Mesenteric fat pad (tissue), 1 donor: ENCODE results near the gene TSFM. TPM values are rescaled to one million over a fixed set of nuclear protein-coding genes. Genes with fewer than 3 reads are reported as not detected.
A peak's percentile ranks its signal among the peaks of the same experiment; 100 is the strongest.

Source experiments
- DNase-seq: peaks from one replicate; pipeline ENCODE4 v3.0.0-alpha.2; 2020; ENCODE audit warnings: low spot score
- total RNA-seq: library from RNA; stranded (reverse); fragmentation: NEBNext Ultra II Directional; extraction: Animal tissue kit (Norgen Biotek cat#: 25700); gene quantifications from one replicate; pipeline ENCODE4 v1.2.1, GENCODE V29; 2021
- donor health status: DM: yes; HTN: yes; CAD: no.

The TSFM gene
- total RNA-seq, 1 donor from 2014 or later: 32.7 TPM

DNA sequence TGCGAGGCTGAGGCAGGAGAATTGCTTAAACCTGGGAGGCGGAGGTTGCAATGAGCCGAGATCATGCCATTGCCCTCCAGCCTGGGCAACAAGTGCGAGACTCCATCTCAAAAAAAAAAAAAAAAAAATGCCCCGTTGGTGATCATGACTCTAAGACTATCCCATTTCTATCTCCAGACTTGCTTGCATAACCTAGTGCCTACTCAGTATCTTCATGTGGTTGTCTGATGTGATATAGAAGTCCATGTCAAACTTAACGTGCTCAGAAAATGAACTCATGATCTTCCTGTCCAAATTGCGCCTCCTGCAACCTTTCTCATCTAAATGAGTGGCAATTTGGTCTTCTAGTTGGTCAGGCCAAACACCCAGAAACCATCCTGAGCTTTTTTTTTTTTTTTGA is 4.7 kb upstream of the TSFM start:
- no peak for DNase-seq

DNA sequence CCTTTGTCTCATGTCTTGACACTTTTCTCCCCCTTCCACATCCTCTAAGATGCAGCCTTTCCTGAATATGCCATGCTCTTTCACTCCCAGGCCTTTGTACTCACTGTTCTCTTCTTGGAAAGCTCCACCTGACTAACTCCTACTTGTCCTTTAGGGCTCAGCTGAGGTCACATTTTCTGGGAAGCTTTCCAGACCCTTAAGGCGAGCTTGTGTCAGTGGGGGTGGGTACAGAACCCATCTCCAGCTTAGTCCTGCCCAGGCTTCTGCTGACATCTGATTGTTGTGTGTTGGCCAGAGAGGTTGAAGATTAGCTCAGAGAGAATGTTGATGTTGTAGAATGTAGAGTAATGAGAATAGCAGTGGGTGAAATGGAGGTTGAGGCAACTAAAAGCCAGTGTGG is 2.9 kb upstream of the TSFM start:
- DNase-seq: no peak

DNA sequence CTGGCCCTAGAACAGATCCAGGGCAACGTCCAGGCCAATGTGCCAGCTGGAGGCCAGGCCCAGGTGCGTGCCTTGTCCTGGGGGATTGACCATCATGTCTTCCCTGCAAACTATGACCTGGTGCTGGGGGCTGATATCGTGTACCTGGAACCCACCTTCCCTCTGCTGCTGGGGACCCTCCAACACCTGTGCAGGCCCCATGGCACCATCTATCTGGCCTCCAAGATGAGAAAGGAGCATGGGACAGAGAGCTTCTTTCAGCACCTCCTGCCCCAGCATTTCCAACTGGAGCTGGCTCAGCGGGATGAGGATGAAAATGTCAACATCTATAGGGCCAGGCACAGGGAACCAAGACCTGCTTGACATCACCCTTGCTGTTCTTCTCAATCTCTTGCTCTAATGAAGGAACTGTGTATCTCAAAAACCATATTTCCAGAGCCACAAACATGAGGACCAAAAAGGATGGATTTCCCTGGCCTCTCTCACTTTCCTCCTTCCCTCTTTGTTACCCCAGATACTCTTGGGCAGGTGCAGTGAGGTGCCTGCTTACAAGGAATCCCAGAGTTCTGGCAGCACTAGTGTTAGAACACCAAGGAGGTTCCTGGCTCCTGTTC is 2.2 kb upstream of the TSFM start:
- no peak for DNase-seq

DNA sequence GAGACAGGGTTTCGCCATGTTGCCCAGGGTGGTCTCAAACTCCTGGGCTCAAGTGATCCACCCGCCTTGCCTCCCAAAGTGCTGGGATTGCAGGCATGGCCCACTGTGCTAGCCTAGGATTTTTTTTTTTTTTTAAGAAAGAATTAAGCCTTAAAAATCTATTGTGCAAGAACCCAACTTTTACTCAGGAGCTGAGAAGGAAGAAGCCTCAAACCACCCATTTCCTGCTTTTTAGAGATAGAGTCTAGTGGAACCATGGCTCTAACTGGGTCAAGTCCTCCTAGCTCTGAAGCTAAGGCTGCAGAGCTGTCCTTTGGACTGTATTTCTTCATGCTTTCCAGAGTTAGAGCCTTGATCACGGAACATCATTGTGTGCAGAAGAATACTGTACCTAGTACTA is 1.3 kb upstream of the TSFM start:
- DNase-seq: no peak

DNA sequence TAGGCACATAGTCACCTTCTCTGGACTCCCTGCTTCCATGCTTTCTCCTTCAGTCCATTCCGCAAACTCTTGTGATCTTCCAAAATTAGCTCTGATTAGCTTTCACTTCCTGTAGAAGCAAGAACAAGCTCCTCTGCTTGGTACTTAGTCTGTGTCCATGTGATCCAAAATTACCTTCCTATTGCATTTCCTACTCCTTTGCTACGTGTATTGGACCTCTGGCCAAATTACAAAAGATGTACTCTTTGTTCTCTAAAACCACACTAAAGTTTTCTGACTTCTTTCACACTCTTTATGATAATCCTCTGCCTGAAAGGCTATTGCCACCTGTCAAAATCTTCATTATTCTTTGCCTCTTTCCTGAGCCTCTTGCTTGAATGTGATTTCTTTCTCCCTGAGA is 786 bp upstream of the TSFM start:
- DNase-seq: no peak

DNA sequence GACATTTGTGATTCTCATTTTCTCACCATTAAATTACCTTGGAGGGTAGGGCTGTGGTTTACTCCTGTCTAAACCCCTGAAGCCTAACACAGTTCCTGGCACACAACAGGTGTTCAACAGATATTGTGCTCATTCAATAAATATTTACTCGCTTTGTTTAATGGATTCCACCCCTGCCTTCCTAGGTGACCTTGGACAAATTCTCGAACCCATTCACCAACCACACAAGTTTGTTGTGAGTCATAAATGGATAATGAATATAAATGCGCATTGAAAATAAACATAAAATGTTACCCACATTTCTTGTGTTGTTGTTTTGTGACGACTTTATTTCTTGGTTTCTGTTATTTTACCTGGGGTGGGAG is 362 bp upstream of the TSFM start:
- DNase-seq: no peak

DNA sequence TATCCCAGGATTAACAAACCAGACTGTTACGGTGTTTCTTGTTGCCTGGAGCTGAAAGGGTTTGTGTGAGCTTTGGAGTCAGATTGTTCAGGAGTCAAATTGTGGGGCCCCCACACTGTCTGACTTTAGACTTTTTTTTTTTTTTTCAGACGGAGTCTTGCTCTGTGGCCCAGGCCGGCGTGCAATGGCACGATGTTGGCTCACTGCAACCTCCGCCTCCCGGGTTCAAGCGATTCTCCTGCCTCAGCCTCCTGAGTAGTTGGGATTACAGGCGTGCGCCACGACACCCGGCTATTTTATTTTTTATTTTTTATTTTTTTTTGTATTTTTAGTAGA is 847 bp downstream of the TSFM start:
- no peak for DNase-seq

DNA sequence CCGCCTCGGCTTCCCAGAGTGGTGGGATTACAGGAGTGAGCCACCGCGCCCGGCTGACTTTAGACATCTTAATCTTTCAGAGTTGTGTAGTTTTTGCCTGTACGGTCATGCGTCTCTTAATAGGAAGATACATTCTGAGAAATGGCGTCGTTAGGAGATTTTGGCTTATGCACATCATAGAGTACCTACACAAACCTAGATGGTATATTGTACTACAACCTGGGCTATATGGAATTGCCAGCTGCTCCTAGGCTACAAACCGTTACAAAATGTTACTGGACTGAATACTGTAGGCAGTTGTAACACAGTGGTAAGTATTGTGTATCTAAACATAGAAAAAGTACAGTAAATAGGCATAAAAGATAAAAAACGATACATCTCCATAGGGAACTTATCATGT is 1.3 kb downstream of the TSFM start:
- no peak for DNase-seq

DNA sequence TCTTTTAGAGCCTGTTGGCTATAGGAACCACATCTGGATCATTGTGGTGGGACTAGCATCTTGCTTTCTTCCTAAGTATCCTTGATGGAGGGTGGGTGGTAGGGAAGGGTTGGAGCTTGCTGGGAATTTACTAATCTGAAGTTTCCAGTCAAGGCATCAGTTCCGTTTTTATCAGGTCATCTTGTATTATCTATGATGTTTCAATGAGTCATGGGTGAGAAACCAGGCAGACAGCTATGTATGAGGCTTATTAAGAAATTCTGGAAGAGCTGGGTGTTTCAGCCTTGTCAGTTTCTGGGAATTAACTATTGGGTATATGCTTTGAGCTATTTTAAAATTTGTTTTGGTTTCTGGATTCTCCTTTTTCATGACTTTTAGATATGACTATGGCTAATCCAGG is 11.3 kb downstream of the TSFM start:
- DNase-seq: no peak

DNA sequence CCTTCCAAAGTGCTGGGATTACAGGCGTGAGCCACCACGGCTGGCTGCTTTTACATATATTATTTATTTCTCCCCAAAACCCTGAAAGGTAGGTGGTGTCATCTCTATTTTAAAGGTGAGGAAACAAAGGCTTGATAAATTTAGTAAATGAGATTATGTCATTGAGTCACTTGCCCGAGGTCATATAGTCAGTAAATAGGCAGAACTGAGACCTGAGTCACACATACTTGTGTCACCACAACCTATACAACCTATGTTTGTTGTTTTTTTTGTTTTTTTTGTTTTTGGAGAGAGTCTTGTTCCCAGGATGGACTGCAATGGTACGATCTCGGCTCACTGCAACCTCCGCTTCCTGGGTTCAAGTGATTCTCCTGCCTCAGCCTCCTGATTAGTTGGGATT is 12.8 kb downstream of the TSFM start:
- no peak for DNase-seq

DNA sequence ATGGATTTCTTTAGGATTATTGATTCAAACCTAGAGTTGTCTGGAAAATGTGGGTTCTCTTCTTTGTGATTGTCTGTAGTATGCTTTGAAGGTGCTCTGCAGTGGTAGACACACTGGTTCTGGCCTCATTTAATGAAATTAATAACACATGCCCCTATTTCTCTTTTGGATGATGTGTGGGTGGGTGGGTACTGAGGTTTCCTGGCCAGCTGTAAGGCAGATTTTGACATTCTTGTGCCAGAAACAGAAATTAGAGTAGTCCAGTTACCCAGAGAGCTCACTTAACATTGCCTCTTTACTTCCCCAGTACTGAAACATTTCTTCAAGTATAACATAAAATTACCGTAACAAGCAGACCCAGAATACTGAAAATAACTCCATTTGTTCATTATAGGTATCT is 14.4 kb downstream of the TSFM start:
- DNase-seq: no peak

DNA sequence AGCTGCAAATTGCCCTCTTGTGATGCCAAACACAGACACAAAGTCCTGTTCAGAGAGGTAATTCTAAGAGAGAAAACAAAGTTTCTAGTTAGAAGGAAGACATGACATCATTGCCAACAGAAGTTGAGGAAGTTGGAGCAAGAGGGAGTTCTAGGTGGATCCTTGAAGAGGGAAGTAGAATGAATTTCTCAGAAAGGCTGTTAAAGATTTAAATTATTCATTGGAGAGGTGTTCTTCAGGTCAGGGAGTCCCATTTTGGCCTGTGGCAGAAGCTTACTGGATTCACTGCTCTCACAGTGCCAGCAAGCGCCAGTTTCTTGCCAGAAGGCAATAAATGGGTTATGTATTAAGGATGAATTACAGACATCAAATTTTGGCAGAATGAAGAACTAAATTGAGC is 15.3 kb downstream of the TSFM start:
- DNase-seq: no peak

DNA sequence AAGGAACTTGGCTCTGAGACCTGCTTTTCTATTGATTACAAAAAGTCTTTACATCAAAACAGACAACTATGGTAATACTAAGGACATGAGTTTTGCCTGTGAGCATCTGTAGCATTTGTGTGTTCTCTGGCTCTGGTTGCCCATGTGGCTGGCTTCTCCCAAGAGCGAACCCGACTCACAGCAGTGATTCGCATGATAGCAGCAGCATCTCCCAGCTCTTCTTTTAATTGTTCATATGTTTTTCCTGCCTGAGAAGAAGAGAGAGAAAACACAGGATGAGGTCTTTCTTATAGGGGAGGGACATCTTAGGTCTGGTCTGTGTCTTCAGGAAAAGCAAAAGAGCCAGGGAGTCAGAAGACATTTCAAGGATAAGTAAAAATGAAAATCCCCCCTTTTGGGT is 18.4 kb downstream of the TSFM start:
- DNase-seq: no peak

DNA sequence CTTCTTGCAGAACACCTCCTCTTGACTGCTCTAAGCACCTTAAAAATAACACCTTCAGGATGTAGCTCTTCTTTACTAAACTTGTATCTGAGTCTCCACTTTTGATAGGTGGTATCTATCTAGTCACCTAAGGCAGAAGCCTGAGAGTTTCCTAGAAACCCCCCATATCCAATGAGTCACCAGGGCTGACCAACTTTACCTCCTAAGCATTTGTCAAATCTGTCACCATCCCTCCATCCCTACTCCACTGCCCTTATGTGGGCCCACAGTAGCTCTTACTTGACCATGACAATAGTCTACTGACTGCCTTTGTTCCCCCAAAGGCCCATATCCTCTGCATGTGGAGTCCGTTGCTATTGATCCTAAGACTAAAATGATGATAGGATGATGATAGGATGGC is 20.0 kb downstream of the TSFM start:
- no peak for DNase-seq

DNA sequence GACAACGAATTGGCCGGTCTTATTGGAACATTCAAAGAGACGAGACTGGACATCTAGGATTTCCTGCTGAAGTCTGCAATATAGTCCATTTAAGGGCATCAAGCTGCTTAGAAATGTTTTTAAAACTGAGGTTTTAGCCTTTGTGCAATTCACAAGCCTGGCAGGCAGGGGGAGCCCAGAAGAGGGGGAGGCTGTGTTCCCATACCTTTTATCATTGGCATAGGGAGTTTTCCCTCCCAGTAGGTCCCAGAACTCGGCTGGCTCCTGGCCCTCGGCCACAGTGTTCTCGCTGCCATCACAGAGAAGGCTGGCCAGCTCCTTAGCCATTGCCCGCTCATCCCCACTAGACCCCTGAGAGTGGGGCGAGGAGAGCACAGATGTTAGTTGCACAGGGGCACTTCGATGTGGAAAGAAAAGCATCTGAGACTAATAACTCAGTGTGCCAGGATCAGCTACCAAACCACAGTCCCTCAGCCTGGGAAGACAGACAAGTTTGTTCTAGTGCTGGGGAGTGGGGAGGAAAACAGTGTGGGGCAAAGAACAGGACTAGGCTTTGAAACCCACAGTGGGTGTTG is 20.8 kb downstream of the TSFM start:
- DNase-seq: no peak

DNA sequence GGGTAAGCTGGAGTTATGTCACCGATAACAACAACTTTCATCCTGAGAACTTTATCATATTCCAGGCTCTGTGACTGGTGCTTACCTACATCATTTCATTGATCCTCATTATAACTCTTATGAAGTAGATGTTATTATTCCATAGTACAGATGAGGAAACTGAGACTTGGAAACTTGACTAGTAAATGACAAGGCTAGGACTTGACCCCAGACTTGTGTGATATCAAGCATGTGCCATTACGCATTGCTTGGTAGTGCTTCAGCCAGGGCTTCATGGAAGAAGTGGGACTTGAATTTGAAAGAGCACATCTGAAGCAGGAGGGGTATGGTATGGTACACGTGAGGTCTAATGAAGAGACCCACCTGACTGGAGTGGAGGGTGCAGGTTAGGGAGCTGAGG is 24.1 kb downstream of the TSFM start:
- DNase-seq: no peak

DNA sequence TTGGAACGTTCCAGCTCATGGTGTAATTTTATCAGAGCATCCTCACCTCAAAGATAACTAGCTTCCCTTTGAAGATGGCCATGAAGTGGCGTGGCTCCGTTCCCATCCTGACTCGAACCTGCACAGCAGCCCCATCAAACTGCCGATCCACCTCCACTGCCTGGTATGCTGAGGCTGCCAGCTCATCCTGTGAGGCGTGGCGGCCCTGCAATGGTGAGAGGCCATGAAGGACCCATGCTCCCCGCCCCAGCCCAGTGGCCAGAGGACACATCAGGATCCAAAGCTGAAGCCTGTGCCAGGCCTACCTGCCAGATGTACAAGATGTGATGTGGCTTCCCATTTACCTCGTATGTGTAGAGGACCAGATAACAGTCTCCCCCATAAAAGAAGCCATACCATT is 24.7 kb downstream of the TSFM start:
- DNase-seq: no peak

DNA sequence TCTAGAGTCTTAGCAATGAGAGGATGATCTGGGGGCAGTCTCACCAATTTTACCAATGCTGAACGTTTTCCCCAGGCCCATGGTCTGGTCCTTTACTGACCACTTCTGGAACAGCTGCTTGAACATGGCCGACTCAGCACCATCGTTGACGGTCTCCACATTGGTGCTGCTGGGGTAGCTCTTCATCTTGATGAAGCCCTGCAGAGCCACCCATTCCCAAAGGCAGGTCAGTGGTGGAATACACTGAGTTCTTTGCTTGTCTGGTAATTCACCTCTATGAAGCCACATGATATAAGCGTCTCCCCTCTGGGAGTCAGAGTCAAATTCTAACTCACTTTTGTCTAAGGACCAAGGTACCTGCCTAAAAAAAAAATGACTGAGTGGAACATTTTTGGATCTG is 25.8 kb downstream of the TSFM start:
- no peak for DNase-seq

DNA sequence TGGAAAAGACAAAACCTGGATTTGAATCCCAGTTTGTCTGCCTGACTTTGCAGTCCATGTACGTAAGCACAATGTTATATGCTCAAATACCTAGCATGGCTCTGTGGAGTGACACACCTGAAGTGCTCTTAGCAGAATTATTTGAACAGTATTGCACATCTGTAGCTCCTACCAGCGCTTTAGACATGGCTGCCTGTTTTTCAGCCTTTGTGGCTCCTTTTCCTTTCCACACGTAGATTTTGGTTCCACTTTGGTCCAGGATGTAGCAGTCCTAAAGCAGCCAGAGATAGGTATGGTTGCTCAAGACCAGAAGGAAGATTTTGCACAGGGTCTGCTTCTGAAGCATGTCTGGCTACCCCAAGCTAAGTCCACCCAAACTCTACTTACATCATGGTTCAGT is 26.8 kb downstream of the TSFM start:
- DNase-seq: no peak

DNA sequence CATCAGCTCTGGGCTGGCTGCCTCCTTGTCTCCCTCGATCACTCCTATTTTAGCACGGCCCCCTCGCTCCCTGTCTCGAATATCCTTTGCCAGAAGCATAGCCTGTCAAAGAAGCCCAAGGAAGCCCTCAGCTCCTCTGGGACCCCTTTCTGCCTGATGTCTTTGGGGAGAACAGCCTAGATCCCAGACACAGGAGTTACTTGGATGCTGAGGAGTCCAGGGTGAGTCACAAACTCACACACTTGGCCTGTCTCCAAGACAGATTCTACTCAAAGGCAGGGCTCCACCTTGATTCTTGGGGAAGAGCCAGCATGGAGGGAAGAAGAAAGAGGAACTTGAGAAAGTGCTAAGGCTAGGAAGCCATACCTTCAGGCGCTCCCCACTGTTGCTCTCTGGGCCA is 27.9 kb downstream of the TSFM start:
- peak; percentile 18 for DNase-seq

DNA sequence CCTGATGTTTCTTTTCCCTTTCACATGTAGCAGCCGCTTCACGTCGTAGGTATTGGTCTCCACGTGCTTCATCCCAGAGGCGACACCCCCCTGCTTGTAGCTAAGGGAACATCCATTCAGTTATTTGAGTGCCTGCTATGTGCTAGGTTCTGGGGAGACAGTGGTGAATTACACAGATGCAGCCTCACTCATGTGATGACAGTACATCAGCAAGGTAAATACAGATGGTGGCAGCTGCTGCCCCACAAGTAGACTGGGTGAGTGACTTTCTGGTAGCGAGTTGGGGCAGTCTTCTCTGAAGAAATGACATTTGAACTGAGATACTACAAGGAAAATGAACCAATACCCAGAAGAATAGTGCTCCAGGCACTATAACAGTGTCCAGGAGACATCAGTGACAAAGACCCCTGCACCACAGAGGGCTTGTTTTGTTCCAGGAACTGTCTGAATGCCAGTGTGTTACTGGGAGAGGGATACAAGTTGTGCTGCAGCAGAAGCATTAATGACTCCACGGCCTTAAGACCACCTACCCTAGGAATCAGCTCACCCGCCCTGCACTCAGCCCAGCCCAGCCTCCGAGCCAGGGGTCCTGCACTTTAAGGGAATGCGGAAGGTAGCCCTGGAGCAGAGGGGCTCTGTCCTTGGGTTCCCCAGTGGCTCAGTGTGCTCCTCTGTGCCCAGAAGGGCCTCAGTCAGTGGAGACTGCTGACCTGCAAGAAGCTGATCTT is 28.6 kb downstream of the TSFM start:
- DNase-seq: peak; percentile 64

DNA sequence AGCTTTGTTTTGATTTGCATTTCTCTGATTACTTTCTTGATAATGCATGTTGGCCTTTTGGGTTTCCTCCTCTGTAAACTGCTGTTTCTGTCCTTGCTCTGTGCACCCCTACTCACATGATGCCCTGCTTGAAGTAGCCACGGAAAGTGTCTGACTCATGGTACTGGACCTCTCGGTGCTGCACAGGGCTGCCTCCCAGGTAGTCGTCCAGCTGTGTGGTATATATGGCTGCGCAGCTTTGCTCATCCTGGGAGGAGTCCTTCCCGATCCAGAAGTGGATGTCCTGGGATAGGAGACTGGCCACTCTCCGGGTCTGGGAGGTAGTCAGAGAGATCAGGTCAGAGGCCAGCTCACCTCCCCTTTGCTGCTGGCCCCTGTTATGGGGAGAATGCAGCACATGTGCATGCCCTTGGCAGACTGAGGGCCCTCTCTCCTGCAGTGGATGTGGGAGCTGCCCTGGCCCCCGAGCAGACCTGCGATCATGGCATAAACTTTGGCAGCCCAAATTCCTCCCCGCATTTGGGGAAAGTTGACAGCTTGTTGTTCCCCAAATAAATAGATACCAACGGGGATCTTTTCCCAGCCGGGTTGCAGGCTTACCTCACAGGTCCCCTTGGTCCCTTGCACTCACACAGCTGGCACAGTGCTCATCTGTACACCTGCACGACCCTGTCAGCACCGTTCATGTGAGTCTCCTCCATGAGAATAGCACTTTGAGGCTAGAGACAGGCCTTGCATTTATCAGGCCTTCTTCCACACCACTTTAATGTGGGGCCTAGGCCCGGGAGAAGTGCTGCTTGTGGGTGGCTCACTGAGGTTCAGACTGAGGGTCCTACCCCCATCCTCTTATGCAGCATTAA is 30.8 kb downstream of the TSFM start:
- no peak for DNase-seq
